ENCODE results near the gene COL13A1.

GRCh38 chr10:69845574-69846292, 44.0 kb downstream of the COL13A1 start:
- TF ChIP-seq CTCF (IDR thresholded peaks at IDR 0.05 in 2 of 3, conservative IDR thresholded peaks at IDR 0.05 in 1 of 3; ENCODE audit: borderline replicate concordance in 1 of 3, insufficient read depth in 1 of 3, low read depth in 2 of 3, low read length in 2 of 3) (no peak), JUND (IDR thresholded peaks at IDR 0.05) (no peak)
